ENCODE data around the gene TADA2B.

The TADA2B gene

GRCh38 chr4:7045961-7046921 lies 3.1 kb downstream of the TADA2B start:
- no peak for DNase-seq (ENCODE audit: low read depth, low spot score)
- H3K4me3 ChIP-seq (ENCODE audit: low read depth, low read length) = no peak overlapping the region
- no peak for TF ChIP-seq CTCF (IDR thresholded peaks at IDR 0.05; ENCODE audit: insufficient read depth, low read length, missing control alignments)
- ChIA-PET CTCF (interaction anchor here (1.1 to 7.1 kb wide), 5 partner anchors 12 to 72 kb away, joined by 3 to 101 read pairs (median 18); partner anchors contain the start of gene GRPEL1), POLR2A (interaction anchor here (1.2 kb wide), 1 partner anchor 12 kb away, joined by 3 read pairs; no protein-coding TSS in a partner anchor)

GRCh38 chr4:7046971-7047370 lies 3.8 kb downstream of the TADA2B start:
- POLR2A ChIA-PET = no interaction called here

GRCh38 chr4:7048642-7049041 lies 5.5 kb downstream of the TADA2B start:
- ChIA-PET POLR2A (no interaction called here), CTCF (interaction anchor here (7.1 kb wide), 1 partner anchor 21 kb away, joined by 101 read pairs; the partner anchor contains the start of gene GRPEL1)
- H3K4me3 ChIP-seq (ENCODE audit: low read depth, low read length) = no peak overlapping the region
- DNase-seq (ENCODE audit: low read depth, low spot score) = no peak
- TF ChIP-seq CTCF (IDR thresholded peaks at IDR 0.05; ENCODE audit: insufficient read depth, low read length, missing control alignments) = no peak

More at GRCh38 chr4:7046971-7047370, 3.8 kb downstream of the TADA2B start:
- H3K4me3 ChIP-seq (ENCODE audit: low read depth, low read length) = no peak overlapping the region
- no peak for DNase-seq (ENCODE audit: low read depth, low spot score)
- CTCF ChIA-PET = interaction anchor here (1.1 to 7.1 kb wide), 2 partner anchors 22 to 73 kb away, joined by 3 to 101 read pairs; partner anchors contain the start of gene GRPEL1
- no peak for TF ChIP-seq CTCF (IDR thresholded peaks at IDR 0.05; ENCODE audit: insufficient read depth, low read length, missing control alignments)

DNA sequence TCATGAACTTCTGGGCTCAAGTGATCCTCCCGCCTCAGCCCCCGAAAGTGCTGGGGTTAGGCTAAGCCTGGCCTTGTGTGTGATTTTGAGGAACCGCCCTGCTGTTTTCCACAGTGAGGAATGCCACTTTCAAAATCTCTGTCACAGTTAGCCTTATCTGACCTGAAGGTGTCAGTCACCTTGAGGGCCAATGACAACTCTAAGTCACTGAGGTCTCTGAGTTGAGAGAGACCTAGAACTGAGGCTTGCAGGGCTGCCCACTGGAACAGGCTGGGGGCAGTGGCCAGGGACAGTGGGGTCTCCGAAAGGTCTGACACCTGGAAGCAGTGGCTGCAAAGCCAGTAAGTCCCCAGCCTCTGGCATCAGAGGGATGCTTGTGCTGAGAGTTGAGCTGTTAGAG lies 6.1 kb downstream of the TADA2B start:
- H3K4me3 ChIP-seq (ENCODE audit: low read depth, low read length) = no peak overlapping the region
- DNase-seq (ENCODE audit: low read depth, low spot score) = no peak
- no peak for TF ChIP-seq CTCF (IDR thresholded peaks at IDR 0.05; ENCODE audit: insufficient read depth, low read length, missing control alignments)
- POLR2A ChIA-PET = no interaction called here
- CTCF ChIA-PET = no interaction called here

- DNase-seq (ENCODE audit: low read depth, low spot score) = no peak
- TF ChIP-seq CTCF (IDR thresholded peaks at IDR 0.05; ENCODE audit: insufficient read depth, low read length, missing control alignments) = no peak
- ChIA-PET CTCF (interaction anchor here (1.4 to 1.9 kb wide), 2 partner anchors 16 to 20 kb away, joined by 4 to 9 read pairs; no protein-coding TSS in a partner anchor), POLR2A (interaction anchor here (0.7 kb wide), 1 partner anchor 18 kb away, joined by 3 read pairs; the partner anchor contains the start of gene GRPEL1)
- no peak overlapping the region for H3K4me3 ChIP-seq (ENCODE audit: low read depth, low read length)
These were observed 6.6 kb downstream of the TADA2B start for GRCh38 chr4:7049739-7050138.
